ACHN (cell line): ENCODE measurements around the gene PLEKHH2.
A peak's percentile ranks its signal among the peaks of the same experiment; 100 is the strongest.
"Not testable (repeated sequence)": the region's sequence is repeated elsewhere in the genome, so short reads cannot be mapped to it uniquely, and the experiment has no call there.

ENCODE experiments used
- DNase-seq: peaks from one replicate; pipeline ENCODE4 v3.0.0-alpha.2; 2015
- in situ Hi-C: cut with HindIII; loops from 2 replicates; pipeline ENCODE4 v1.10.0; 2017; ENCODE audit warnings: low sequenced_read_pairs, low pct_ligation_motif_present, low pct_unique_long_range_greater_than_20kb

The PLEKHH2 gene

GRCh38 chr2:43707255-43708015, 70.4 kb downstream of the PLEKHH2 start:
- in situ Hi-C loops, result no loop called here

GRCh38 chr2:43708178-43708577, 71.1 kb downstream of the PLEKHH2 start:
- in situ Hi-C loops, result no loop called here
- DNase-seq, result no peak

More at GRCh38 chr2:43707255-43708015, 70.4 kb downstream of the PLEKHH2 start:
- DNase-seq, result peak; percentile 44

GRCh38 chr2:43708891-43709290, 71.8 kb downstream of the PLEKHH2 start:
- DNase-seq, result no peak
- in situ Hi-C loops, result no loop called here

GRCh38 chr2:43710866-43711265, 73.8 kb downstream of the PLEKHH2 start:
- in situ Hi-C loops, result no loop called here
- no peak for DNase-seq

- in situ Hi-C loops, result no loop called here
- DNase-seq, result no peak
These were observed 77.1 kb downstream of the PLEKHH2 start for GRCh38 chr2:43714164-43714563.

- in situ Hi-C loops, result no loop called here
- DNase-seq, result no peak
These were observed 78.4 kb downstream of the PLEKHH2 start for GRCh38 chr2:43715300-43716098.

- no peak for DNase-seq
- in situ Hi-C loops, result no loop called here
These were observed 80.3 kb downstream of the PLEKHH2 start for GRCh38 chr2:43717322-43717721.

GRCh38 chr2:43718530-43719124, 81.6 kb downstream of the PLEKHH2 start:
- DNase-seq, result no peak
- in situ Hi-C loops, result no loop called here

- in situ Hi-C loops, result no loop called here
These were observed 87.9 kb downstream of the PLEKHH2 start for GRCh38 chr2:43724728-43725526.

GRCh38 chr2:43725711-43726246, 88.7 kb downstream of the PLEKHH2 start:
- in situ Hi-C loops, result no loop called here

More at GRCh38 chr2:43724728-43725526, 87.9 kb downstream of the PLEKHH2 start:
- DNase-seq, result no peak

GRCh38 chr2:43726961-43727633, 90.0 kb downstream of the PLEKHH2 start:
- in situ Hi-C loops, DNase-seq: not testable (repeated sequence)

More at GRCh38 chr2:43725711-43726246, 88.7 kb downstream of the PLEKHH2 start:
- no peak for DNase-seq

- DNase-seq, result no peak
- in situ Hi-C loops, result no loop called here
These were observed 90.6 kb downstream of the PLEKHH2 start for GRCh38 chr2:43727634-43728014.

GRCh38 chr2:43729491-43730174, 92.6 kb downstream of the PLEKHH2 start:
- in situ Hi-C loops, result no loop called here
- no peak for DNase-seq

GRCh38 chr2:43731211-43731610, 94.2 kb downstream of the PLEKHH2 start:
- no peak for DNase-seq
- in situ Hi-C loops, result no loop called here

- in situ Hi-C loops, result no loop called here
- DNase-seq, result no peak
These were observed 99.6 kb downstream of the PLEKHH2 start for GRCh38 chr2:43736637-43737036.

GRCh38 chr2:43737097-43737854, 100.2 kb downstream of the PLEKHH2 start:
- peak; percentile 84 for DNase-seq

GRCh38 chr2:43737855-43738254, 100.8 kb downstream of the PLEKHH2 start:
- in situ Hi-C loops, result no loop called here
- no peak for DNase-seq

More at GRCh38 chr2:43737097-43737854, 100.2 kb downstream of the PLEKHH2 start:
- in situ Hi-C loops, result no loop called here
